Parathyroid adenoma (tissue), 2 donors: Measurements from ENCODE around the gene MEOX2.

Experiments used
- H2AFZ ChIP-seq: fragments of 300-600 bp; sonication (generic); one replicate; pipeline ENCODE4 v1.7.0; 2017; ENCODE audit warnings: antibody characterized with exemption, mild to moderate bottlenecking
- H3K27ac ChIP-seq: fragments of 300-600 bp; sonication (generic); one replicate; pipeline ENCODE4 v1.7.0; 2017
- H3K27me3 ChIP-seq: fragments of 300-600 bp; sonication (generic); one replicate; pipeline ENCODE4 v1.7.0; 2017; ENCODE audit warnings: low read length; ENCODE audit not compliant: control insufficient read depth, insufficient read depth
- H3K36me3 ChIP-seq: fragments of 300-600 bp; sonication (generic); one replicate; pipeline ENCODE4 v1.7.0; 2017; ENCODE audit warnings: low read length; ENCODE audit not compliant: control insufficient read depth, insufficient read depth
- H3K4me1 ChIP-seq: fragments of 300-600 bp; sonication (generic); one replicate; pipeline ENCODE4 v1.7.0; 2017; ENCODE audit warnings: control low read depth
- H3K4me2 ChIP-seq: fragments of 300-600 bp; sonication (generic); one replicate; pipeline ENCODE4 v1.7.0; 2017; ENCODE audit warnings: low read length
- H3K4me3 ChIP-seq: fragments of 300-600 bp; sonication (generic); one replicate; pipeline ENCODE4 v1.7.0; 2017; ENCODE audit warnings: low read depth, low read length
- H3K79me2 ChIP-seq: fragments of 300-600 bp; sonication (generic); one replicate; pipeline ENCODE4 v1.7.0; 2017; ENCODE audit warnings: control low read depth
- H3K9ac ChIP-seq: fragments of 300-600 bp; sonication (generic); one replicate; pipeline ENCODE4 v1.7.0; 2017; ENCODE audit warnings: mild to moderate bottlenecking
- H3K9me3 ChIP-seq: fragments of 300-600 bp; sonication (generic); one replicate; pipeline ENCODE4 v1.7.0; 2017; ENCODE audit warnings: low read length; ENCODE audit not compliant: control insufficient read depth
- TF ChIP-seq, protein P1 (sequence below): fragments of 300-600 bp; sonication (generic); IDR thresholded peaks from one replicate; pipeline ENCODE4 v1.7.0; 2017; ENCODE audit warnings: antibody characterized with exemption, mild to moderate bottlenecking
- donor health status: primary hyperparathyroidism.

MEOX2 gene

DNA sequence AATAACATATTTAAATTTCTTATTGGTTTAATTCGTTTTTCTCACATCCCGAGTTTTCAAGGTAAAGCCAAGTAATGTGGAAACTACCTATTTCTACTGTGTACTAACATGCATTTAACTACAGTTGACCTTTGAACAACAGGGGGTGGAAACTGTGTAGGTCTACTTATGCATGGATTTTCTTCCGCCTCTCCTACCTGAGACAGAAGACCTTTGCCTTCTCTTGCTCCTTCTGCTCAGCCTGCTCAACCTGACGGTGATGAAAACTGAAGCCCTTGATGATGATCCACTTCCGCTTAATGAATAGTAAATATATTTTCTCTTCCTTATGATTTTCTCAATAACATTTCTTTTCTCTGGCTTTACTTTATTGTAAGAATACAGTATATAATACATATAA, 18.5 kb downstream of the MEOX2 start:
- H3K79me2 ChIP-seq: no peaks in the 10 kb centered on the region
- no peak overlapping the region for H3K4me3 ChIP-seq
- H3K4me1 ChIP-seq: no peaks in the 10 kb centered on the region
- H3K9me3 ChIP-seq: no peaks in the 10 kb centered on the region
- H3K27ac ChIP-seq: no peak overlapping the region
- no peak overlapping the region for H3K9ac ChIP-seq
- no peaks in the 10 kb centered on the region for H3K27me3 ChIP-seq
- no peaks in the 10 kb centered on the region for H3K36me3 ChIP-seq
- H3K4me2 ChIP-seq: no peak overlapping the region
- no peak overlapping the region for H2AFZ ChIP-seq
- TF ChIP-seq, protein P1, sequence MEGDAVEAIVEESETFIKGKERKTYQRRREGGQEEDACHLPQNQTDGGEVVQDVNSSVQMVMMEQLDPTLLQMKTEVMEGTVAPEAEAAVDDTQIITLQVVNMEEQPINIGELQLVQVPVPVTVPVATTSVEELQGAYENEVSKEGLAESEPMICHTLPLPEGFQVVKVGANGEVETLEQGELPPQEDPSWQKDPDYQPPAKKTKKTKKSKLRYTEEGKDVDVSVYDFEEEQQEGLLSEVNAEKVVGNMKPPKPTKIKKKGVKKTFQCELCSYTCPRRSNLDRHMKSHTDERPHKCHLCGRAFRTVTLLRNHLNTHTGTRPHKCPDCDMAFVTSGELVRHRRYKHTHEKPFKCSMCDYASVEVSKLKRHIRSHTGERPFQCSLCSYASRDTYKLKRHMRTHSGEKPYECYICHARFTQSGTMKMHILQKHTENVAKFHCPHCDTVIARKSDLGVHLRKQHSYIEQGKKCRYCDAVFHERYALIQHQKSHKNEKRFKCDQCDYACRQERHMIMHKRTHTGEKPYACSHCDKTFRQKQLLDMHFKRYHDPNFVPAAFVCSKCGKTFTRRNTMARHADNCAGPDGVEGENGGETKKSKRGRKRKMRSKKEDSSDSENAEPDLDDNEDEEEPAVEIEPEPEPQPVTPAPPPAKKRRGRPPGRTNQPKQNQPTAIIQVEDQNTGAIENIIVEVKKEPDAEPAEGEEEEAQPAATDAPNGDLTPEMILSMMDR: no peak

DNA sequence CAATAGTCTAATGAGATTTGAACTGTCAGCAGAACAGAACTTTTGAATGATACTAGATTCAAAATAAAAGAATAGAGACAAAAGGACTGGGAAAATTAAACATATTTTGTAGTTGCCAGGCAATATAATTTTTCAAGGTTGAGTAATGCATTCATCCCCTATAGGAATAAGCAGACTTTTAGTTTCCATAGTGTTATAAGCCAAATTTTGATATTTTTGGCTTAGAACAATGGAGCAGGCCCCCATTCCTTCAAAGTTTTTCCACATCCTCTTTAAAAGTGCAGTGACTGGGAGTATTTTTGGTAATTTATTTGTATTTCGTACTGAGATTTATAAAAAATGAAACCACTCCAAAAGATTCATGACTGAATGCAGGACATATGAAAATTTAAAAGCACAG, 24.0 kb downstream of the MEOX2 start:
- no peak overlapping the region for H3K4me2 ChIP-seq
- TF ChIP-seq, protein P1: no peak
- no peaks in the 10 kb centered on the region for H3K79me2 ChIP-seq
- H3K9ac ChIP-seq: no peak overlapping the region
- H3K27ac ChIP-seq: no peak overlapping the region
- no peak overlapping the region for H3K4me3 ChIP-seq
- H3K27me3 ChIP-seq: no peaks in the 10 kb centered on the region
- H3K4me1 ChIP-seq: no peaks in the 10 kb centered on the region
- no peaks in the 10 kb centered on the region for H3K9me3 ChIP-seq
- no peaks in the 10 kb centered on the region for H3K36me3 ChIP-seq
- no peak overlapping the region for H2AFZ ChIP-seq

- H3K79me2 ChIP-seq: no peaks in the 10 kb centered on the region
- H3K4me3 ChIP-seq: no peak overlapping the region
- no peak overlapping the region for H2AFZ ChIP-seq
- H3K27ac ChIP-seq: no peak overlapping the region
- H3K27me3 ChIP-seq: no peaks in the 10 kb centered on the region
- no peaks in the 10 kb centered on the region for H3K4me1 ChIP-seq
- no peaks in the 10 kb centered on the region for H3K9me3 ChIP-seq
- no peak overlapping the region for H3K9ac ChIP-seq
- H3K36me3 ChIP-seq: no peaks in the 10 kb centered on the region
- TF ChIP-seq, protein P1: no peak
- H3K4me2 ChIP-seq: no peak overlapping the region
Observed at GRCh38 chr7:15658247-15658646, 28.2 kb downstream of the MEOX2 start.

DNA sequence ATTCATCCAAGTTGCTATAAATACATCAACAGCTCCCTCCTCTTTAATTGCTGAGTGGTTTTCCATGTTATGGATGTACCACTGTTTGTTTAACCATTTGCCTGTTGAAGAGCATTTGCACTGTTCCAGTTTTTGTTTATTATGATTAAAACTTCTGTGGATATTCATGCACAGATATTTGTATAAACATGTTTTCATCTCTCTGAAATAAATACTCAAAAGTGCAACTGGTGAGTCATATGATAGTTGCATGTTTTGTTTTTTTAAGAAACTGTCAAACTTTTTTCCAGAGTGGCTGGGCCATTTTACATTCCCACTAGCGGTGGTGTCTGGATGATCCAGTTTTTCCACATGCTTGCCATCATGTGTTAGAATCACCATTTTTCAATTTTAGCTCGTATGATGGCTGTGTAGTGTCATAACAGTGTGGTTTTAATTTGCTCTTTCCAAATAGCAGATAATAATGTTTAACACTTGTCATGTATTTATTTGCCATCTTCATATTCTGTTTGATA, 33.6 kb downstream of the MEOX2 start:
- H3K4me1 ChIP-seq: no peaks in the 10 kb centered on the region
- H3K36me3 ChIP-seq: no peaks in the 10 kb centered on the region
- H3K27ac ChIP-seq: no peak overlapping the region
- H3K9ac ChIP-seq: no peak overlapping the region
- H3K9me3 ChIP-seq: no peaks in the 10 kb centered on the region
- H2AFZ ChIP-seq: no peak overlapping the region
- no peak overlapping the region for H3K4me2 ChIP-seq
- H3K79me2 ChIP-seq: no peaks in the 10 kb centered on the region
- TF ChIP-seq, protein P1: no peak
- H3K4me3 ChIP-seq: no peak overlapping the region
- H3K27me3 ChIP-seq: no peaks in the 10 kb centered on the region

DNA sequence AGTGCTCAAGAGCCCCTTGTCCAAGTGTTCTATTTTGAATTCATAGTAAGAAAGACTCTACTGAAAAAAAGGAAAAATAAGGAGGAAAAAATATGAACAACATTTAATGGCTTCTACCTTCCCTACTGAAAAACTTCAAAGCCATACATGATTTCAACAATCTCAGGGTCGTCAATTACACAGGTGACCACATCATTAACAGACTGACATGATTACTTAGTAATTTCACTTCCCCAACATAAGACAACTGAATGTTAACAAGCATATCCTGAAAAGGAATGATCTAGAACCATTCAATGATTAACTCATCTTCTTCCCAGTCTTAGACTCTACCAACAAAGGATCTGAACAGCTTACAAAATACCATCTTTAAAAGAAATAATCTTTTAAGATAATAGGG, 34.8 kb downstream of the MEOX2 start:
- H3K9ac ChIP-seq: no peak overlapping the region

More for the DNA sequence above, 34.8 kb downstream of the MEOX2 start:
- Histone ChIP-seq H3K4me3 (no peak overlapping the region), H2AFZ (no peak overlapping the region), H3K27ac (no peak overlapping the region), H3K79me2 (no peaks in the 10 kb centered on the region), H3K27me3 (no peaks in the 10 kb centered on the region), H3K4me1 (no peaks in the 10 kb centered on the region), H3K9me3 (no peaks in the 10 kb centered on the region), H3K4me2 (no peak overlapping the region), H3K36me3 (no peaks in the 10 kb centered on the region)
- TF ChIP-seq, protein P1: no peak
